ENCODE measurements around the gene THSD4. TPM values are rescaled to one million over a fixed set of nuclear protein-coding genes. Genes with fewer than 3 reads are reported as not detected.

The THSD4 gene
- total RNA-seq, 4 donors from 2014 or later: 10.7 to 59.5 (median 49.0) TPM

- DNase-seq: no peak
- Histone ChIP-seq H3K27ac (no peak overlapping the region), H3K4me3 (no peak overlapping the region), H3K27me3 (no peaks in the 10 kb centered on the region), H3K36me3 (no peaks in the 10 kb centered on the region), H3K4me1 (no peaks in the 10 kb centered on the region), H3K9me3 (no peaks in the 10 kb centered on the region)
- TF ChIP-seq, protein P1, sequence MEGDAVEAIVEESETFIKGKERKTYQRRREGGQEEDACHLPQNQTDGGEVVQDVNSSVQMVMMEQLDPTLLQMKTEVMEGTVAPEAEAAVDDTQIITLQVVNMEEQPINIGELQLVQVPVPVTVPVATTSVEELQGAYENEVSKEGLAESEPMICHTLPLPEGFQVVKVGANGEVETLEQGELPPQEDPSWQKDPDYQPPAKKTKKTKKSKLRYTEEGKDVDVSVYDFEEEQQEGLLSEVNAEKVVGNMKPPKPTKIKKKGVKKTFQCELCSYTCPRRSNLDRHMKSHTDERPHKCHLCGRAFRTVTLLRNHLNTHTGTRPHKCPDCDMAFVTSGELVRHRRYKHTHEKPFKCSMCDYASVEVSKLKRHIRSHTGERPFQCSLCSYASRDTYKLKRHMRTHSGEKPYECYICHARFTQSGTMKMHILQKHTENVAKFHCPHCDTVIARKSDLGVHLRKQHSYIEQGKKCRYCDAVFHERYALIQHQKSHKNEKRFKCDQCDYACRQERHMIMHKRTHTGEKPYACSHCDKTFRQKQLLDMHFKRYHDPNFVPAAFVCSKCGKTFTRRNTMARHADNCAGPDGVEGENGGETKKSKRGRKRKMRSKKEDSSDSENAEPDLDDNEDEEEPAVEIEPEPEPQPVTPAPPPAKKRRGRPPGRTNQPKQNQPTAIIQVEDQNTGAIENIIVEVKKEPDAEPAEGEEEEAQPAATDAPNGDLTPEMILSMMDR (IDR thresholded peaks at IDR 0.05): no peak
- no peak for TF ChIP-seq POLR2A (IDR thresholded peaks at IDR 0.05)
Measured at GRCh38 chr15:71194286-71194685, 79.0 kb downstream of the THSD4 start.

GRCh38 chr15:71195242-71195641 lies 80.0 kb downstream of the THSD4 start:
- no peaks in the 10 kb centered on the region for H3K4me1 ChIP-seq
- no peaks in the 10 kb centered on the region for H3K9me3 ChIP-seq
- H3K4me3 ChIP-seq: no peak overlapping the region
- H3K36me3 ChIP-seq: no peaks in the 10 kb centered on the region
- TF ChIP-seq POLR2A (IDR thresholded peaks at IDR 0.05): no peak
- TF ChIP-seq, protein P1 (IDR thresholded peaks at IDR 0.05): peak in 3 of 6 experiments; percentile 10 to 40 (median 23)
- H3K27me3 ChIP-seq: no peaks in the 10 kb centered on the region
- no peak overlapping the region for H3K27ac ChIP-seq
- no peak for DNase-seq

GRCh38 chr15:71197620-71198019 lies 82.3 kb downstream of the THSD4 start:
- TF ChIP-seq, protein P1 (IDR thresholded peaks at IDR 0.05): no peak
- TF ChIP-seq POLR2A (IDR thresholded peaks at IDR 0.05): no peak
- no peaks in the 10 kb centered on the region for H3K9me3 ChIP-seq
- no peaks in the 10 kb centered on the region for H3K36me3 ChIP-seq
- no peak overlapping the region for H3K27ac ChIP-seq
- DNase-seq: no peak
- H3K4me3 ChIP-seq: no peak overlapping the region
- H3K27me3 ChIP-seq: no peaks in the 10 kb centered on the region
- no peaks in the 10 kb centered on the region for H3K4me1 ChIP-seq

- TF ChIP-seq, protein P1 (IDR thresholded peaks at IDR 0.05): no peak
- no peak for TF ChIP-seq POLR2A (IDR thresholded peaks at IDR 0.05)
- H3K36me3 ChIP-seq: no peaks in the 10 kb centered on the region
Measured at GRCh38 chr15:71198846-71199245, 83.6 kb downstream of the THSD4 start.

DNA sequence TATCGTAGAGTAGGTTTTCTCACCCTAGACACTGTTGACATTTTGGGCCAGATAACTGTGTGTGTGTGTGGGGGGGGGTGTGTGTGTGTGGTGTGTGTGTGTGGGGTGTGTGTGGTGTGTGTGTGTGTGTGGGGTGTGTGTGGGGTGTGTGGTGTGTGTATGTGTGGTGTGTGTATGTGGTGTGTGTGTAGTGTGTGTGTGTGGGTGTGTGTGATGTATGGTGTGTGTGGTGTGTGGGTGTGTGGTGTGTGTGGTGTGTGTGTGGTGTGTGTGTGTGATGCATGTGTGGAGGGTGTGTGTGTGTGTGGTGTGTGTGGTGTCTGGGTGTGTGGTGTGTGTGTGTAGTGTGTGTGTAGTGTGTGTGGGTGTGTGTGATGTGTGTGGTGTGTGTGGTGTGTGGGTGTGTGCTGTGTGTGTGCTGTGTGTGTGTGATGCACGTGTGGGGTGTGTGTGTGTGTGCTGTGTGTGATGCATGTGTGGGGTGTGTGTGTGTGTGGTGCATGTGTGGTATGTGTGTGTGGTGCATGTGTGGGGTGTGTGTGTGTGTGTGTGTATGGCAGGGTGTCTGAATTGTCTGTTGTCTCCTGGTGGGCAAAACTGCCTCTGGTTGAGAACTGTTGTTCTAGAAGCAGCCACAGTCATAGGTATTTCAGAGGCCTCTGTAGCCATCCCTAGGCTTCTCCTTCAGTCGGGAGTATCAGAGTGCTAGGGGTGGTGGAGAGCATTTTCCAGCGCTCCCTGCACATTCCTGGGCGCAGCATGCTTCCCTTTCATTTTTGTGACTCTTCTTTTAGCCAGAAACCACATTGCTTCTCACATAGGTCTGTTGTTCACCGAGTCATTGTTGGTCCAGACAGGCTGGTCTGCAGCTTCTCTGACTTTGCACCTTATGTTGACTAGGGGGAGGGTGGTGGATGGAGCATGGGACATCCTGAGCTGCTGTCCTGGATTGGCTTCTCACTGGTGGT lies 84.4 kb downstream of the THSD4 start:
- Histone ChIP-seq H3K36me3 (no peaks in the 10 kb centered on the region), H3K27me3 (no peaks in the 10 kb centered on the region), H3K9me3 (no peaks in the 10 kb centered on the region), H3K4me3 (no peak overlapping the region), H3K27ac (no peak overlapping the region), H3K4me1 (no peaks in the 10 kb centered on the region)
- no peak for DNase-seq
- no peak for TF ChIP-seq POLR2A (IDR thresholded peaks at IDR 0.05)
- TF ChIP-seq, protein P1 (IDR thresholded peaks at IDR 0.05): no peak

More at GRCh38 chr15:71198846-71199245, 83.6 kb downstream of the THSD4 start:
- no peak overlapping the region for H3K27ac ChIP-seq
- no peaks in the 10 kb centered on the region for H3K9me3 ChIP-seq
- no peaks in the 10 kb centered on the region for H3K27me3 ChIP-seq
- H3K4me1 ChIP-seq: no peaks in the 10 kb centered on the region
- DNase-seq: no peak
- H3K4me3 ChIP-seq: no peak overlapping the region
